ENCODE results near the gene OR1J2. TPM values are rescaled to one million over a fixed set of nuclear protein-coding genes. Genes with fewer than 3 reads are reported as not detected.

OR1J2 gene
- total and polyA plus RNA-seq, 2 of the 4 experiments (the other 2 are of a cell fraction) = not detected

DNA sequence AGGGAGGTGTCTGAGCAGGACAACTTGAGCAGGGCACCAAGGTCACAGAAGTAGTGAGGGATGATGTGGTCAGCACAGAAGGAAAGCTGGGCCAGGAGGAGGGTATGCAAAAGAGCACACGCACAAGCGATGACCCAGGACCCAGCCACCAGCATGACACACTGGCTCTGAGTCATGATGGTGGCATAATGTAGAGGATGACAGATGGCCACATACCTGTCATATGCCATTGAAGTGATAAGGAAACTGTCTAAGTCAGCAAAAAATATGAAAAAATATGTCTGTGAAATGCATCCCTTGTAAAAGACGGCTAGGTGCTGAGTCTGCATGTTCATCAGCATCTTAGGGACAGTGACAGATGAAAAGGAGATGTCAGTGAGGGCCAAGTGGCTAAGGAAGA, 33.3 kb upstream of the OR1J2 start:
- ATAC-seq (ENCODE audit: low read depth) = no peak
- Histone ChIP-seq H3K4me3 (ENCODE audit: insufficient read depth, low read depth, low read length) (no peak overlapping the region), H3K9me3 (ENCODE audit: control insufficient read depth, insufficient read depth, low read length) (no peaks in the 10 kb centered on the region), H4K5ac (ENCODE audit: low read depth, low read length) (no peak overlapping the region), H3K9ac (ENCODE audit: low read depth, low read length) (no peak overlapping the region), H2AK5ac (ENCODE audit: low read depth, low read length) (no peak overlapping the region), H3K23ac (ENCODE audit: low read depth, low read length) (no peak overlapping the region), H3K4me1 (ENCODE audit: control insufficient read depth, insufficient read depth, low read length) (peaks cover 6% of the 10 kb centered on the region), H2BK120ac (ENCODE audit: low read depth, low read length) (no peak overlapping the region), H2AFZ (replicated peaks; ENCODE audit: low read length, poor library complexity) (no peak overlapping the region), H2AK9ac (replicated peaks; ENCODE audit: low read depth, low read length, poor library complexity) (no peak overlapping the region), H3K27ac (ENCODE audit: insufficient read depth, low read length) (no peak overlapping the region), H3K79me1 (ENCODE audit: low read depth in 1 of 2, low read length in 2 of 2) (no peaks in the 10 kb centered on the region), H3K27me3 (ENCODE audit: control insufficient read depth, insufficient read depth, low read length) (peaks cover 1% of the 10 kb centered on the region; the same call in 1 of the 2 replicates), H3K9me1 (ENCODE audit: insufficient read depth, low read length) (no peaks in the 10 kb centered on the region), H4K20me1 (ENCODE audit: insufficient read depth, low read length) (no peaks in the 10 kb centered on the region), H3K18ac (ENCODE audit: low read depth, low read length) (no peak overlapping the region), H3K14ac (replicated peaks; ENCODE audit: low read depth, low read length) (no peak overlapping the region), H2BK5ac (ENCODE audit: low read depth, low read length, poor library complexity, severe bottlenecking) (no peak overlapping the region), H2BK15ac (ENCODE audit: low read depth, low read length) (no peak overlapping the region), H3K4ac (ENCODE audit: low read depth, low read length) (no peak overlapping the region), H2BK20ac (ENCODE audit: low read depth, low read length) (no peak overlapping the region), H3K56ac (ENCODE audit: extremely low read depth, insufficient read depth, low read length) (no peak overlapping the region), H4K8ac (ENCODE audit: low read depth in 2 of 2, low read length in 2 of 2) (no peak overlapping the region), H3K36me3 (ENCODE audit: control insufficient read depth, insufficient read depth, low read length) (no peaks in the 10 kb centered on the region), H4K91ac (ENCODE audit: insufficient read depth, low read depth, low read length) (no peak overlapping the region), H3K4me2 (ENCODE audit: low read depth, low read length) (no peak overlapping the region)
- DNase-seq = no peak
- ChIA-PET CTCF (no interaction called here), POLR2A (ENCODE audit: unreplicated experiment) (no interaction called here)
- intact Hi-C loops (cut with micrococcal nuclease) (no loop called here), in situ Hi-C loops (cut with MboI; ENCODE audit: low sequenced_read_pairs) (no loop called here), dilution Hi-C loops (cut with HindIII; ENCODE audit: low sequenced_read_pairs, unreplicated experiment) (no loop called here)
- TF ChIP-seq POLR2A (IDR thresholded peaks at IDR 0.05; ENCODE audit: low read depth, low read length) (no peak), MAFK (IDR thresholded peaks at IDR 0.05; ENCODE audit: low read depth, low read length) (peak; percentile 91)
- no TSS peak for BruUV-seq (replicated peaks)
- WGBS, 2 experiments (ENCODE audit: extremely low coverage in 2 of 2, insufficient read length in 1 of 2) = 53% methylated on average over 1 of the region's 3 CpGs; no CpG with 5 or more reads in 1 of the 2 experiments

Measured in IMR-90 (cell line).